GM13976 (cell line): Measurements from ENCODE around the gene LGALS7.
"Not testable (repeated sequence)": the region's sequence is repeated elsewhere in the genome, so short reads cannot be mapped to it uniquely, and the experiment has no call there.

Experiments used
- DNase-seq: peaks from one replicate; pipeline ENCODE4 v3.0.0; 2012; ENCODE audit warnings: low spot score
- CTCF ChIP-seq: IDR thresholded peaks from 2 replicates; pipeline ENCODE4 v1.5.1; 2012; ENCODE audit warnings: borderline replicate concordance, mild to moderate bottlenecking; ENCODE audit not compliant: insufficient read depth; ENCODE audit errors: extremely low read depth, missing control alignments, control extremely low read depth
- in situ Hi-C: fragments of 300-500 bp; cut with MboI; formaldehyde crosslinking; loops from one replicate; pipeline ENCODE4 v1.12.0; 2022; ENCODE audit warnings: low sequenced_read_pairs, mixed read lengths, inconsistent platforms; ENCODE audit not compliant: unreplicated experiment

LGALS7 gene

DNA sequence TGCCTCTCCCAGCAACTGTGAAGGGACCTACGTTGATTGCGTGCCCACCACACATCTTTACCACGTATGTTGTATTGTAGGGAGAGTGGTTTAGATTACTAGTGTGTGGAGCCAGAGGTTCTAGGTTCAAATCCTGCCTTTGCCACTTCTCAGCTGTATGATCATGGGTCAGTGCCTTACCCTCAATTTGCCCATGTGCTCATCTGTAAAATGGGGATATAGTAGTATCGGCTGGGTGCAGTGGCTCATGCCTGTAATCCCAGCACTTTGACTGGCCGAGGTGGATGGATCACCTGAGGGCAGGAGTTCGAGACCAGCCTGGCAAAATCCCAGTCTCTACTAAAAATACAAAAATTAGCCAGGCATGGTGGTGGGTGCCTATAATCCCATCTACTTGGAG lies 40.0 kb upstream of the LGALS7 start:
- in situ Hi-C loops: no loop called here
- no peak for DNase-seq
- no peak for TF ChIP-seq CTCF

DNA sequence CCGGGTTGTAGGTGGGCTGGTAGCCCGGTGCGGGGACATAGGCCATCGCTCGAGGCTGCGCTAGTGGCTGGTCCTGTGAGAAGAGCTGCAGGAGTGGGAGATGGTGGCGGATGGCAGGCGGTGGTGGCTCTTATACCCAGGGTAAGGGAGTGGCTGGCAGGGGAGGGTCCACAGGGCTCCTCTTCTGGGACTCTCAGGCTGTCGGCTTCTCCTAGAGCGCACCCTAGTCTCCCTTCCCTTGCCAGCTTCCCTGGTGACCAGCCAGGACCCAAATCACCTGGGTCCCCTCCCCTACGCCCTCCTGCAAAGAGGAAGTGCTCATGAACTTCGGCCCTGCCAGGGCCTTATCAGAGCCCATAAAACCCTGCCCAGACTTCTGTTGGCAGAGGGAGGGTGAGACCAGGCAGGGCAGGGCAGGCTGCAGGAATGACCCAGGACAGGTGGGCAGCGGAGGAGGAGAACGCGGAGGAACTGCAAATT lies 39.6 kb upstream of the LGALS7 start, which contains the start of gene LGALS4:
TSS of gene LGALS4 (minus strand) at position 105 of the 480 bp plus-strand sequence. CDS start at position 46, 59 bp downstream.
- no peak for TF ChIP-seq CTCF
- DNase-seq: no peak
- in situ Hi-C loops: no loop called here

DNA sequence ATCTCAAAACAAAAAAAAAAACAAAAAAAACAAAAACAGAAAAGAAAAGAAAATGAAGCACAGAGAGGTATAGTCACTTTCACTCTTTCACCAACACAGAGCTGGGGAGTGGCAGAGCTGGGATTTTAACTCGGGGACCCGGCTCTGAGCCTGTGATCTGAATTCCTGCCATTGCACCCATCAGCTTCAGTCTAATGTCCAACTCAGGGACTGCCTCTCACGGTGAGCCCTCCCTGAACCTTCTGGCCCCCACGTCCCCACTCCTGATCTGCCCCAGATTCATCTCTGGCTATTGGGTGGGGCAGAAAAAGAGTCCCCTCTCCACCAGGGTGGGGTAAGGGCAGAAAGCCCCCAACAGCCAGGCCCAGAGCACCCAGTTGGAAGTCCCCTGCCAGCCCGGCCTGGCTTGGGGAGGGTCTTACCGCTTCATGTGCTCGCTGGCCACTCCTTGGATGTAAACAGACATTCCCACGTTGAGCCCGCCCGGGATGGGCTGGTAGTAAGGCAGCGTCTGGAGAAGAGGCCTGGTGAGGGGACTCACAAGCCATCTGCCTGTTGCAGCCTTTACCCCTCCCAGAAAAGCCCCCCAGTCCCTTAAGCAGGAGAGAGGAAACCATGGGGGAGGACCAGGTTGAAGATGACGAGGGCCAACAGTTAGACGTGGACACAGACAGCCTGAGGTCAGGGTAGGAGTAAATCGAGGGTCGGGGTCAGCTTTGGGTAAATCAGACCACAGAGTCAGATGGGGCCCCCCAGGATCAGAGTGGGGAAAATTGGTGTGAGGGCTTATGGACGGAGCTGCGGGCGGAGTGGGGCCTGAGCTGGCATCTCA lies 38.9 kb upstream of the LGALS7 start:
- in situ Hi-C loops: no loop called here
- DNase-seq: no peak
- TF ChIP-seq CTCF: no peak

GRCh38 chr19:38809592-38810252 lies 36.4 kb upstream of the LGALS7 start:
- in situ Hi-C loops: no loop called here
- no peak for DNase-seq
- no peak for TF ChIP-seq CTCF

- in situ Hi-C loops: no loop called here
- DNase-seq: no peak
- TF ChIP-seq CTCF: no peak
These were observed 35.4 kb upstream of the LGALS7 start for GRCh38 chr19:38808741-38809140.

- in situ Hi-C loops, DNase-seq: not testable (repeated sequence)
These were observed 34.2 kb upstream of the LGALS7 start for GRCh38 chr19:38807374-38808098.
